BJ (cell line): ENCODE data around the gene ZNF236. TPM values are rescaled to one million over a fixed set of nuclear protein-coding genes. Genes with fewer than 3 reads are reported as not detected.
"Not testable (repeated sequence)": the region's sequence is repeated elsewhere in the genome, so short reads cannot be mapped to it uniquely, and the experiment has no call there.

Experiments used
- CTCF ChIA-PET: fragments of 350-600 bp; formaldehyde crosslinking; extraction: SDS; loops from one replicate; lab custom pipeline; 2021; ENCODE audit warnings: antibody characterized with exemption, inconsistent platforms; lab: Yijun Ruan, JAX
- POLR2A ChIA-PET: fragments of 300-600 bp; sonication (Branson Sonifier 250); formaldehyde crosslinking; extraction: SDS; loops from one replicate; lab custom pipeline; 2021; ENCODE audit warnings: antibody characterized with exemption; lab: Charles Lee
- DNase-seq: peaks from one replicate; pipeline ENCODE4 v3.0.0-alpha.2; 2011; ENCODE audit warnings: low read depth
- H3K27me3 ChIP-seq: 2 replicates; pipeline ENCODE4 v1.6.0; 2011; ENCODE audit warnings: low read length; ENCODE audit not compliant: control insufficient read depth, insufficient read depth
- H3K36me3 ChIP-seq: 2 replicates; pipeline ENCODE4 v1.5.1; 2011; ENCODE audit warnings: low read length; ENCODE audit not compliant: control insufficient read depth, insufficient read depth
- H3K4me3 ChIP-seq: 2 replicates; pipeline ENCODE4 v1.5.1; 2011; ENCODE audit warnings: low read depth, mild to moderate bottlenecking, control low read depth, low read length
- CTCF ChIP-seq: IDR thresholded peaks from 2 replicates; pipeline ENCODE4 v1.5.1; 2011; ENCODE audit warnings: low read depth, mild to moderate bottlenecking, control low read depth, inconsistent platforms, low read length, moderate library complexity; ENCODE audit not compliant: insufficient read depth
- polyA plus RNA-seq: library from polyadenylated mRNA; depleted of rRNA; stranded (reverse); fragments of >200 nt; gene quantifications from 2 replicates; pipeline ENCODE4 v1.2.3, GENCODE V29; 2011

ZNF236 gene
- polyA plus RNA-seq, 1 experiment, result 5.1 TPM

- Histone ChIP-seq H3K4me3 (no peak overlapping the region), H3K27me3 (no peaks in the 10 kb centered on the region), H3K36me3 (peaks cover 20% of the 10 kb centered on the region)
- CTCF ChIA-PET, result interaction anchor here (0.8 to 1.6 kb wide), 3 partner anchors 11 to 23 kb away, joined by 3 to 4 read pairs (median 3); no protein-coding TSS in a partner anchor
- no peak for TF ChIP-seq CTCF
- POLR2A ChIA-PET, result no interaction called here
- no peak for DNase-seq
Measured at GRCh38 chr18:76960528-76961035, 138.2 kb downstream of the ZNF236 start.

GRCh38 chr18:76962851-76963250 is 140.5 kb downstream of the ZNF236 start:
- ChIA-PET POLR2A (no interaction called here), CTCF (interaction anchor here (2.2 kb wide), 1 partner anchor 19 kb away, joined by 6 read pairs; no protein-coding TSS in a partner anchor)
- H3K36me3 ChIP-seq, result peaks cover 9% of the 10 kb centered on the region
- no peak for DNase-seq
- TF ChIP-seq CTCF, result no peak
- no peaks in the 10 kb centered on the region for H3K27me3 ChIP-seq
- no peak overlapping the region for H3K4me3 ChIP-seq

- ChIA-PET POLR2A (no interaction called here), CTCF (interaction anchor here (0.8 kb wide), 1 partner anchor 15 kb away, joined by 5 read pairs; no protein-coding TSS in a partner anchor)
- Histone ChIP-seq H3K27me3 (no peaks in the 10 kb centered on the region), H3K4me3 (no peak overlapping the region), H3K36me3 (peaks cover 4% of the 10 kb centered on the region)
- TF ChIP-seq CTCF, result no peak
- DNase-seq, result no peak
Measured at GRCh38 chr18:76963936-76964335, 141.6 kb downstream of the ZNF236 start.

GRCh38 chr18:76965555-76966151 is 143.3 kb downstream of the ZNF236 start:
- H3K27me3 ChIP-seq, POLR2A ChIA-PET, H3K36me3 ChIP-seq, H3K4me3 ChIP-seq, DNase-seq: not testable (repeated sequence)
- CTCF ChIA-PET, result interaction anchor here (1.0 to 1.7 kb wide), 2 partner anchors 18 to 246 kb away, joined by 4 to 6 read pairs; no protein-coding TSS in a partner anchor

- H3K36me3 ChIP-seq, POLR2A ChIA-PET, DNase-seq, H3K27me3 ChIP-seq, CTCF ChIA-PET, H3K4me3 ChIP-seq: not testable (repeated sequence)
Measured at GRCh38 chr18:76967299-76967698, 144.9 kb downstream of the ZNF236 start.

- POLR2A ChIA-PET, result no interaction called here
- Histone ChIP-seq H3K36me3 (no peaks in the 10 kb centered on the region; the same call in 1 of the 2 replicates), H3K4me3 (no peak overlapping the region), H3K27me3 (no peaks in the 10 kb centered on the region)
- CTCF ChIA-PET, result interaction anchor here (0.6 to 2.3 kb wide), 2 partner anchors 16 to 94 kb away, joined by 3 to 6 read pairs; no protein-coding TSS in a partner anchor
- DNase-seq, result no peak
- TF ChIP-seq CTCF, result no peak
Measured at GRCh38 chr18:76967721-76968472, 145.5 kb downstream of the ZNF236 start.
